RCC 7860 (cell line): ENCODE data around the gene CAMK4.

Experiments
- DNase-seq: peaks from one replicate; pipeline ENCODE4 v3.0.0-alpha.2; 2015; ENCODE audit warnings: low spot score
- FAIRE-seq: peaks from 2 replicates; lab custom pipeline; 2012; peaks lifted over from hg19 to GRCh38; lab: Jason Lieb, UNC

Gene CAMK4

GRCh38 chr5:111517853-111518501 lies 293.8 kb downstream of the CAMK4 start:
- no peak for DNase-seq
- FAIRE-seq: no peak

DNA sequence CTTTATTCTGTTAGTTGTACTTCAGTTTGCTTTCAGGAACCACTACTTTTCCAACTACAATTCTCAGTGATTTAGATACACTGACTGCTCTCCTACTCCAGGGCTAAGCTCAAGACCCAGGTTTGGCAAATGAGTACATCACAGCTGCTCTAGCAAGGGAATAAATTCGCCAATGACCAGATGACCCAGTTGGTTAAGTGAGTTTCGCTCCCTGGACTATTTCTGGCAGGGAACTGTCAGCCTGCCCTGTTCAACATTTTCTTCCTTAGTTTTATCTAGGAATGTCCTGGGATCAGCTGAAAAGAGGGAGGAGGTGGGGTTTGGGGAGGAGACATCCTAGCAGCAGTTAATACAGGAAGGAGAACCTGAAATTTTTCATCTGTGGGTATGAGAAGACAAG lies 294.6 kb downstream of the CAMK4 start:
- FAIRE-seq (no peak), DNase-seq (no peak)

DNA sequence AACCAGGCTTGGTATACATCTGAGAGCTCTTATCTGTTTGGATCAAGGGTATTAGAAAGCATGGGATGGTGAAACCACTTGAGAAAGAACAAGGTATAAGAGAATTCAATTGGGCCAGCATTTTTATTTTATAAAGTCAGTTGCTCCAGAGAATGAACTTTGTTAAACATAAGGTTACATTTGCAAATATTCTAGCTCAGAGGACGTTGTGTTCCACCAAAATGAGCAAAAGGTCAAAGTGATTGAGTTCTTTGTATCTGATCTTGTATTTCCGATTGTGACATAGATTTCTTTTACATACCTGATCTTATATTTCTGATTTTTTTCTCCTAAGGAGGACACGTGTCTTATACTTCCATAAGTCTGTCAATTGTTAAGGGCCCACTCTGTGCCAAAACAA lies 296.7 kb downstream of the CAMK4 start:
- FAIRE-seq (no peak), DNase-seq (no peak)

DNA sequence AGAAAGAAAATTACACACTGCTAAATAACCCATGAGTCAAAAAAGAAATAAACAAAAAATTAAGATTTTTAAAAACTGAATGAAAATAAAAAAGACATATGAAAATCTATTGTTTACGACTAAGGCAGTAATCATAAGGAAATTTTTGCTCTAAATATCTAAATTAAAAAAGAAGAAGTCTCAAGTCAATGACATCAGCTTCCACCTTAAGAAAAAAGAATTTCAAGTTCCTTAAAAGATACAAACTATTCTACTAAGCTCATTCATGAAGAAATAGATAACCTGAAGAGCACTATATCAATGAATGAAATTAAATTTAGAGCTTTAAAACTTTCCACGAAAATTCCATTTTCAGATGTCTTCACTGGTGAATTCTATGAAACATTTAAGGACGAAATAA lies 303.9 kb downstream of the CAMK4 start:
- FAIRE-seq (no peak), DNase-seq (no peak)

DNA sequence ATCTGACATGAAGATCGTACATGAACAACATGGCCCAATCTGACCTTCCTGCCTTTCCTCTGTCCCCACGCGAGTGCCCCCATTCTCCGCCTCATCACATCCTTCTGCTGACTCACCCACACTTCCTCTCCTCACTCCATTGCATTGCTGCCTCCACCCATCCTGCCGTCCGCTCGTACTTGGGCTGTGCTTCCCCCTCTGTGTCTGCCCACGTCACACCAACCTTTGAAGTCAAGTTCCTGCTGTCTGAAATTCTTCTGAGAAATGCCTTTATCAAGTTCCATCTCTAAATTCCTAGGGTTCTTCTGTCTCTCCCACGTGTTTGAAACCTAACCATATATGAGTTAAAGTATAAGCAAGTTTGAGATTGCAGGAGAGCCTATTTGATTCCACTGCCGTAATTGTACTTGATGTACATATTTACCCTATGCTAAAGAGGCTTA lies 306.1 kb downstream of the CAMK4 start:
- FAIRE-seq: peak; percentile 80
- DNase-seq: peak; percentile 91

- no peak for FAIRE-seq
- DNase-seq: no peak
Observed at GRCh38 chr5:111532886-111533582, 308.9 kb downstream of the CAMK4 start.

DNA sequence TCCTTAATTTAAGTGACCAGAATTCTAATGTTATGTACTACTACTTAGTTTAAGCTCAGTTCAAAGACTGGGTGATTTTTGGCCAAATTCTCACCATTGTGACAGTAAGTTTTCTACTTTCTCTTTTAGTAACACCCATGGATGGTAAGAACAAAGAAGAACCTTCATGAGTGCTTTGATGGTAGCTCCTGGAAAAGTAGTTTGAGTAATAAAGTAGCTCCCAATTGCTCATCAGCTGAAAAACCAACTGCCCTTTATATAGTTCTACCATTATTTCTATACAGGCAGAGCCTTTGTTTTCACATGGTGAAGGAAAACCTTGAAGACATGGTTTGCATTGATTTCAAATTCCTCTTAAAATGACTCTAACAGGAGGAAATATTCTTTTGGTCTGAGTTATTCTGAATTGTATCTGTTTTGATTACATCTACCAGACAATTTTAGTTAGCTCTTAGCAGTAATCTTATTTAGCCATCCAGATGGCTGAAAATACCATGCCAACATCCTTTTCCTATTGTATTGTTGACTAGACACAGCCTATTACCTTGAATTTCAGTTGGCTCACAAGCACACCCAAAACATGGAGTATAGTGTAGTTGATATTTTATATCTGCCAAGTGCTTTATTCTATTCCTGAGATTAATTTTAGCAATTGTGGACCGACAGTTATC lies 311.8 kb downstream of the CAMK4 start:
- FAIRE-seq (no peak), DNase-seq (no peak)

DNA sequence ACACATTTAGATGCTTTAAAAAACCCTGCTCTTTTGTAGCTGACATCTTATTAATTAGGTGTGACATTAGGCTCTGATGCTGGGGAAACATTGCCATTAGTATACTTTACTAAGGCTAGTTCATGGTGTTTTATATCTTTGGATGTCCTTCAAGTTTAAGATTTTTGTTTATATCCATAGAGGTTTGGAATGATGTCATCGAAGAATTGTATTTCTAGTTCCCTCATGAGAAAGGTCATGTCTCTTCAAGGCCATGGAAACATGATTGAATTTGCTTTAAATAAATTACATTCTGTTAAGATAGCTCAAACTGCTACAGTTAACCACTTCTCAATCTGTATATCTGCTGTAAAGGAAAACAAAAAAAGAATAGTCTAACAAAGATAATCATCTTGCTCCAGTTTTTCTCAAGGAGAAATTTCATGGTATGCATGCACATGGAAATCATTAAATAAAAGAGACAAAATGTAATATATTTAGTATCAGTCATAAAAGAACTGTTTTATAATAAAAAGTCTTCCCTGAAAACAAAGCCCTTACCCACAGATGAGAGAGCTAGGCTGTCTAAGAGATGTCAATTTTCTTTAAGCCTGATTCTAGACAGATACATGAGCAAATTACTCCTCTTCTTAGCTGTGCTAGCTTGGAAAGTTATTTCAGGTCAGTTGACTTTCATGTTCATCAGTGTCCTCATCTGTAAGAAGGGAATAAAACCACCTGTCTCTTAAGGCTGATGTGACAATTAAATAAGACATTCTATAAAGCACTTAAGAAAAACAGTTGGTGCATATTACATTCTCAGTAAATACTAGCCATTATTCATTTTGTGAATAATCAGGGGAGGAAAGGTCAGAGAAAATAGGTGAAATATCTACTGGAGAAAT lies 313.2 kb downstream of the CAMK4 start:
- FAIRE-seq: no peak
- no peak for DNase-seq
